ENCODE results near the gene DEFB123. TPM values are rescaled to one million over a fixed set of nuclear protein-coding genes. Genes with fewer than 3 reads are reported as not detected.
"Not testable (repeated sequence)": the region's sequence is repeated elsewhere in the genome, so short reads cannot be mapped to it uniquely, and the experiment has no call there.

DEFB123 gene, protein sequence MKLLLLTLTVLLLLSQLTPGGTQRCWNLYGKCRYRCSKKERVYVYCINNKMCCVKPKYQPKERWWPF
- total RNA-seq (2014; rRNA removed; shearing (Covaris generic)): not detected in 2 replicates

DNA sequence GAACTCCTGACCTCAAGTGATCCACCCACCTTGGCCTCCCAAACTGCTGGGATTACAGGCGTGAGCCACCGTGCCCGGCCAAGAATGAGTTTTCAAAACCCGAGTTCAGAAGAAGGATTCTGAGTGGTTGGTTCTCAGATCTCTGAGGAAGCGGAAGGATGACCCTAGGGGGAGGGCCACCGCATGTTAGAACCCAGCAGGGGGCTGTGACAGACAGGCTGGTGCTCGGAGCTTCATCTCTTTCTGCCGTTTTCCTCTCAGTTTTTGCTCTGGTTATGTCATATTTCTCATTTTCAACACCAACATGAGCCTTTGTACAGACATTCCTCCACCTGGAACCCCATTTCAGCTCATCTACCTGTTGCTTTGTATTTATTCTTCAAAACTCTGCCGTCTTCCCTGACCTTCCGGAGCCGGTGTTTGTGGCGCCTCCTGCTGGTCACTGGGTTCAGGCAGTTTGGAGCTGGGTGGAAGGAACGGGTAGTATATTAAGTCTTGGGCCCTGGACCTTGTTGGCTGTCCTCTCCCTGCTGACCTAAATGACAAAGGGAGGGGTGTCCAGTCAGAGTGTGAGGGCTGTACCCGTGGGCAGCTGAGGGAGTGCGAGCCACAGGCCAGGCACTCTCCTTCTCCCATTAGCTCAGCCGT, at the start of gene DEFB123:
TSS of gene DEFB123 (plus strand) at position 621 of the 648 bp plus-strand sequence. CDS start 67 bp downstream, outside the sequence.
- in situ Hi-C loops (cut with HindIII; ENCODE audit: low sequenced_read_pairs): no loop called here
- no peak for DNase-seq (ENCODE audit: low spot score)

DNA sequence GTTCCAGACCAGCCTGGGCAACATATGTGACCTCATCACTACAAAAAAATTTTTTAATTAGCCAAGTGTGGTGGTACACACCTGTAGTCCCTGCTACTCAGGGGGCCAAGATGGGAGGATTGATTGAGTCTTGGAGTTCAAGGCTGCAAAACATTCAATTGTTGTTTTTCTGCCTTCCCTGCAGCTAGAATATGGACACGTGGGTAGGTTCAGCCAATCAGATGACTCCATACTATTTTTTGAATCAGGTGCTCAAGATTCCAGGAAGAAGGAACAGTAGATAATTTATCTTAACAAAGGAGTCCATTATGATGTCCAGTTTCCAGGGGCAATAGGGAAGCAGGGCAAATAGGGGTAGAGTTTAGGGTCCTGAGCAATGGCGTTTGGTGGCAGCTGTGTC, 47.6 kb upstream of the DEFB123 start:
- in situ Hi-C loops (cut with HindIII; ENCODE audit: low sequenced_read_pairs): no loop called here

DNA sequence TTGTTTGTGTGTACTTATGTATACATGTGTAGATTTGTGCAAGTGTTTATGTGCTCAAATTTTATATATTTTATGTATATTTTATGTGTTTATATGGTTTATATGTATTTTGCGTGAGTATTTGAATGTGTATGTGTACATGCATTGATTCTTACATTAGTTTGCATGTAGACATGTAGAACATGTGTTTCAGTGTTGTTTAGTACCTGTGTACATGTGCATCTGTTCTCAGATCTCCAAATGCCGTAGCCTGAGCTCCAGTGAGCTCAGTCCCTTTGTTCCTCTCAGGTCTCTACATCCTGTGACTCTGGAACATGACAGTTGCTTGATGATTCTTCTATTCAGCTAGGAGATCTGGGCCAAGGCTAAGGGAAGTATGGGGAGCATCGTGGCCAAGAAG, 45.5 kb upstream of the DEFB123 start:
- in situ Hi-C loops (cut with HindIII; ENCODE audit: low sequenced_read_pairs): no loop called here
- no peak for DNase-seq (ENCODE audit: low spot score)

More for the DNA sequence above, 47.6 kb upstream of the DEFB123 start:
- DNase-seq (ENCODE audit: low spot score): no peak

DNA sequence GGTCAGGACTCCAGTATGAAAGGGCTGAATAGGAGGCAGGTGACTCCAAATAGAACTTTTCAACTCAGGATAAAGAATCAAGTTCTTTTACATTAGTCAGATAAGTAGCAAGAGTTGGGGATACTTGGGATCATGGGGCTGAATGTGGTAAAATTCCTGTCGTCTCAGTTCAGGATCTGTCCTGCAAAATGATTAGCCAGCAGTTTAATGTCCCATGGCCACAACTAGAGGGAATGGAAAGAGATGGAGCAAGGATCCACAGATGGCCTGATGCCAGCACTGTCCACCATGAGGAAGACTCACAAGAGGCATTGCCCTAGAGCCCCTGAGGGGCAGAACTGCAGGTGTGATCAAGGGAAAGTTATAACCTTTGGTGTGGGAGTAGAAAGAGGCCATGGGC, 36.5 kb upstream of the DEFB123 start:
- DNase-seq (ENCODE audit: low spot score): no peak
- in situ Hi-C loops (cut with HindIII; ENCODE audit: low sequenced_read_pairs): no loop called here

DNA sequence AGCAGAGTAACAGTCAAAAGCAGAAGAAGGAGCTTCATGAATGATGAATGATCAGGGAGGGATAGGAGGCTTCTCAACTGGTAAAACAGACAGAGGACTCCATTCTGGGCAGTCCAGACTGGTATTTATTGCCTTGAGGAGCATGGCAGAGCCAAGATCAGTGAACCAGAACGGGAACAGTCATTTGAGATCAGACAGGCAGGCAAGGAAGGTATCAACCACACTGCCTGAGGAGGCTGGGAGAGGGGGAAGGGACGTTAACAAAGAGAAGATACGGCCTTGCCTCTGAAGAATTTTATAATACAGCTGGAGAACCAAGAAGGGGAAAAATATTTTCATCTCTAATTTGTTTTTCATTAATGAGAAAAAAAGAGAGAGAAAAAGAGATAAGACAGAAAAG, 34.3 kb upstream of the DEFB123 start, which contains the start of gene DEFB121:
TSS of gene DEFB121 (minus strand) at position 101 of the 400 bp plus-strand sequence. CDS start at position 38, 63 bp downstream.
- DNase-seq (ENCODE audit: low spot score): no peak
- in situ Hi-C loops (cut with HindIII; ENCODE audit: low sequenced_read_pairs): no loop called here

DNA sequence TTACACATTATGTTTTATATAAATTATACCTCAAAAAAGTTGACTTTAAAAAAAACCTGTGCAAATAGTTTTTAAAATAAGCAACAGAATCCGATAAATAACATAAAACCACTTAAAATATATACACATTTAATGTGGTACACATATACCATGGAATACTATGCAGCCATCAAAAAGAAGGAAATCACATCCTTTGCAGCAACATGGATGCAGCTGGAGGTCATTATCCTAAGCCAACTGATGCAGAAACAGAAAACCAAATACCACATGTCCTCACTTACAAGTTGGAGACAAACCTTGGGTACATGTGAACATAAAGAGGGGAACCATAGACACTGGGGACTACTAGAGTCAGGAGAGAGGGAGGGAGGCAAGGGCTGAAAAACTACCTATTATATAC, 30.4 kb upstream of the DEFB123 start:
- DNase-seq (ENCODE audit: low spot score): no peak
- in situ Hi-C loops (cut with HindIII; ENCODE audit: low sequenced_read_pairs): no loop called here

DNA sequence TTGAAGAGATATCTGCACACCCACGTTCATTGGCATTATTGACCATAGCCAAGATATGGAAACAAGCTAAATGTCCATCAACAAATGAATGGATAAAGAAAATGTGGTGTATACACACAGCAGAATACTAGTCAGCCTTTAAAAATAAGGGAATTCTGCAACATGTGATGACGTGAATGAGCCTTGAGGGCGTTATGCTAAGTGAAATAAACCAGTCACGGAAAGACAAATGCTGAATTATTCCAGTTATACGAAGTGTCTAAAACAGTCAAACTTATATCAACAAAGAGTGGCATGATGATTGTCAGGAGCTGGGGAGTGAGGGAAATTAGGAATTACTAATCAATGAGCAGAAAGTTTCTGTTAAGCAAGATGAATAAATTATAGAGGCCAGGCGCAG, 26.1 kb upstream of the DEFB123 start:
- DNase-seq (ENCODE audit: low spot score): no peak
- in situ Hi-C loops (cut with HindIII; ENCODE audit: low sequenced_read_pairs): no loop called here

DNA sequence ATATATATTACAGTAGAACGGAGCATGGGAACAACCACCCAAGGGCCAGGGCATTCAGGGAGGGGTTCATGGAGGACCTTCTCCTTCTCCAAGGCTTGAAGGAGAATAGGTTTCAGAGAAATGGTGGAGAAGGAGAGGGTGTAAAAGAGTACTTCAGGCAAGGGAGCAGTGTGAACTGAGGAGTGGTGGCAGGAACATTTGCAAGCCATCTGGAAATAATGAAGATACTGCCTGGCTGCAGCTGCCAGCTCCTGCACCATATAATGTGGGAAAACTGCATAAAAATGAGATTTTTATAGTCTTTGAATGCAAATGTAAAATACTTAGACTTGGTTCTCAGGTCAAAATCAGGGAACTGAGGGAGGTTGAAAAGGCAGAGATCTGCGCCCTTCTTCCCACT, 24.8 kb upstream of the DEFB123 start:
- no peak for DNase-seq (ENCODE audit: low spot score)
- in situ Hi-C loops (cut with HindIII; ENCODE audit: low sequenced_read_pairs): no loop called here

DNA sequence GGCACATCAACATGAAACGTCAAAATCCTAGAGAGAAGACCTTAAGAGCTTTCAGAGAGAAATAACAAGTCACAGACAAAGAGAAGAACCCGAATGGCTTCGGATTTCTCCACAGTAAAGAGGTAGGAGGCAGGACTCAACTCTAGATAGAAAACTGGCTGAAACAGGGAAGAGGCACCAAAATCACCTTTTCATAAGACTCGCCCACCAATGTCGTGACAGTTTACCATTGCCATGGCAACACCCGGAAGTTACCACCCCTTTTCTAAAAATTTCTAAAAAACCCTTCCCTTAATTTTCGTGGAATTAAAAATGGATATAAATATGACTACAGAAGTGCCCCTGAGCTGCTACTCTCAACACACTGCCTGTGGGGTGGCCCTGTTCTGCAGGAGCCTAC, 22.1 kb upstream of the DEFB123 start:
- in situ Hi-C loops (cut with HindIII; ENCODE audit: low sequenced_read_pairs): no loop called here

DNA sequence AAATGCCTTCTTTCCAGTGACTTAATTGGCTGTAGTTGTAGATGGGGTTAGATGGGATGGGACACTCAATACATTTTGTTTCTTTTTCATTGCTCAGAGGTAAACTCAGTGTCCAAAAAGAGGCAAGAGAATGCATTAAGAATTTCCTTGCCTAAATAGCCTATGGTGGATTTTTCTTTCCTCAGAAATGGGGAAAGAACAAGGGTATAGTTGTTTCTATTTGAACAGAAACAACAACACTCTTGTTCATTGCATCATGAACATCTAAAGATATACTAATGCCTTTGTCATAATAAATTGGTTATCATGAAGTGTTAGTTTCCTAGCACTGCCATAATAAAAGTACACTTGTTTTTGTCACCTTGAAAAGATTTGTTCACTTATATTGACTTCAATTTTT, 14.6 kb upstream of the DEFB123 start:
- no peak for DNase-seq (ENCODE audit: low spot score)
- in situ Hi-C loops (cut with HindIII; ENCODE audit: low sequenced_read_pairs): no loop called here

More for the DNA sequence above, 22.1 kb upstream of the DEFB123 start:
- no peak for DNase-seq (ENCODE audit: low spot score)

DNA sequence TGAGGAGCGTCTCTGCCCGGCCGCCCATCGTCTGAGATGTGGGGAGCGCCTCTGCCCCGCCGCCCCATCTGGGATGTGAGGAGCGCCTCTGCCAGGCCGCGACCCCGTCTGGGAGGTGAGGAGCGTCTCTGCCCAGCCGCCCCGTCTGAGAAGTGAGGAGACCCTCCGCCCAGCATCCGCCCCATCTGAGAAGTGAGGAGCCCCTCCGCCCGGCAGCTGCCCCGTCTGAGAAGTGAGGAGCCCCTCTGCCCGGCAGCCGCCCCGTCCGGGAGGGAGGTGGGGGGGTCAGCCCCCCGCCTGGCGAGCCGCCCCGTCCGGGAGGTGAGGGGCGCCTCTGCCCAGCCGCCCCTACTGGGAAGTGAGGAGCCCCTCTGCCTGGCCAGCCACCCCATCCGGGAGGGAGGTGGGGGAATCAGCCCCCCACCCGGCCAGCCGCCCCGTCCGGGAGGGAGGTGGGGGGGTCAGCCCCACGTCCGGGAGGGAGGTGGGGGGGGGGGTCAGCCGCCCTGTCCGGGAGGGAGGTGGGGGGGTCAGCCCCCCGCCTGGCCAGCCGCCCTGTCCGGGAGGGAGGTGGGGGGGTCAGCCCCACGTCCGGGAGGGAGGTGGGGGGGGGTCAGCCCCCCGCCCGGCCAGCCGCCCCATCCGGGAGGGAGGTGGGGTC, 13.4 kb upstream of the DEFB123 start:
- DNase-seq (ENCODE audit: low spot score); in situ Hi-C loops (cut with HindIII; ENCODE audit: low sequenced_read_pairs): not testable (repeated sequence)

DNA sequence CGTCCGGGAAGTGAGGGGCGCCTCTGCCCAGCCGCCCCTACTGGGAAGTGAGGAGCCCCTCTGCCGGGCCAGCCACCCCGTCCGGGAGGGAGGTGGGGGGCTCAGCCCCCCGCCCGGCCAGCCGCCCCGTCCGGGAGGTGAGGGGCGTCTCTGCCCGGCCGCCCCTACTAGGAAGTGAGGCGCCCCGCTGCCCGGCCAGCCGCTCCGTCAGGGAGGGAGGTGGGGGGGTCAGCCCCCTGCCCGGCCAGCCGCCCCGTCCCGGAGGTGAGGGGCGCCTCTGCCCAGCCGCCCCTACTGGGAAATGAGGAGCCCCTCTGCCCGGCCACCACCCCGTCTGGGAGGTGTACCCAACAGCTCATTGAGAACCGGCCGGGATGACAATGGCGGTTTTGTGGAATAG, 12.9 kb upstream of the DEFB123 start:
- in situ Hi-C loops (cut with HindIII; ENCODE audit: low sequenced_read_pairs); DNase-seq (ENCODE audit: low spot score): not testable (repeated sequence)

DNA sequence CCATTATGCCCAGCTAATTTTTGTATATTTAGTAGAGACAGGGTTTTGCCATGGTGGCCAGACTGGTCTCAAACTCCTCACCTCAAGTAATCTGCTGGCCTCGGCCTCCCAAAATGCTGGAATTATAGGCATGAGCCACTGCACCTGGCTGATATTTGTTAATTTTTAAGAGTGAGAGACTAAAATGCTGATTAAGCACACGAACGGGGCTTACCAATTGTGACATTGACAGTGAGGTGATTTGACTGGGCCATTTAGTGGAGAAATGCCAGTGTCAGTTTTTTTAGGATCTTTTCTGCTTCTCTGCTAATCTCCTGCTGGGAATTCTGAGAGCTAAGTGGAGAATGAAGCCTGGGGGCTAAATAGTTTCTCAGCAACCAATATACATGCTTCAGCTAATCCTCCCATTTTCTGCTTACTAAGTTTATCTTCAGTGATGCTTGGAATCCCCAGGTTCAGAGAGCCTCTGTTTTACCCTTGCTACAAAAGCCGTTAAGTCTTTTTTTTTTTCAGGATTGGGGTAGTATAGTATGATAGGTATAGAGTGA, 9.8 kb upstream of the DEFB123 start:
- DNase-seq (ENCODE audit: low spot score): no peak
- in situ Hi-C loops (cut with HindIII; ENCODE audit: low sequenced_read_pairs): no loop called here

DNA sequence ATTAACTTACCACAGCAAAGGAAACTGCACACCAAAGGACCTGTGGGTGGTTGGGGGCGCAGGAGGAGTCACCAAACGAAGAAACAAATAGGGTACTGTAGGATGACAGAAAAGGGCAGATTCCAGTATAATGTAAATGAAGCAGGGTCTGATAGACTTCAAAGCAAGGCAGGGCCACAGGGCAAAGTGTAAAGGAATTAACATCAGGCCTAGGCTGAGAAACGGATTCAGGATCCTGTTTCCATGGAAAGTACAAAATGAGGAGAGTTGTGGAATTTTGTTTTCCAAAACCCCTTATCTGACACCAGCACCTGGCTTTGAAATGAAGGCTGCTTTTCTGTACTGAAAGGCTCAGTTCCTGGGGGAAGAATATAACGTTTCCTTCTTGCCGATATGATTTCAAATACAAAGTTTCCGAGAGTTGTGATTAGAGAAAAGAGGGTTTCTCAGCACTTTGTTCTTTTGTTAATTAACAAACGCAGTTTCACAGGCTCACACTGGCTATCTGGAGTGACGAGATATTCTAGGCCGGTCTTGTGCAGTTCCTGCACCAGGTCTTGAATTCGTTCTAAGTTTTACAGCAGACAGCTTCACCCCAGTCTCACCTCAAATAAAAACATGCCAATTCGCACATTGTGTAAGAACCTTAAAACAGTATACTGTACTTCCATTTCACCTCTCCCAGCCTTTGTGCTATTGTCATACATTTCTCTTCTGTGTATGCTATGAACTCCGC, 5.8 kb downstream of the DEFB123 start:
- in situ Hi-C loops (cut with HindIII; ENCODE audit: low sequenced_read_pairs): loop anchor here (5.0 kb wide), 1 partner anchor 51 kb away; no protein-coding TSS in a partner anchor
- no peak for DNase-seq (ENCODE audit: low spot score)

DNA sequence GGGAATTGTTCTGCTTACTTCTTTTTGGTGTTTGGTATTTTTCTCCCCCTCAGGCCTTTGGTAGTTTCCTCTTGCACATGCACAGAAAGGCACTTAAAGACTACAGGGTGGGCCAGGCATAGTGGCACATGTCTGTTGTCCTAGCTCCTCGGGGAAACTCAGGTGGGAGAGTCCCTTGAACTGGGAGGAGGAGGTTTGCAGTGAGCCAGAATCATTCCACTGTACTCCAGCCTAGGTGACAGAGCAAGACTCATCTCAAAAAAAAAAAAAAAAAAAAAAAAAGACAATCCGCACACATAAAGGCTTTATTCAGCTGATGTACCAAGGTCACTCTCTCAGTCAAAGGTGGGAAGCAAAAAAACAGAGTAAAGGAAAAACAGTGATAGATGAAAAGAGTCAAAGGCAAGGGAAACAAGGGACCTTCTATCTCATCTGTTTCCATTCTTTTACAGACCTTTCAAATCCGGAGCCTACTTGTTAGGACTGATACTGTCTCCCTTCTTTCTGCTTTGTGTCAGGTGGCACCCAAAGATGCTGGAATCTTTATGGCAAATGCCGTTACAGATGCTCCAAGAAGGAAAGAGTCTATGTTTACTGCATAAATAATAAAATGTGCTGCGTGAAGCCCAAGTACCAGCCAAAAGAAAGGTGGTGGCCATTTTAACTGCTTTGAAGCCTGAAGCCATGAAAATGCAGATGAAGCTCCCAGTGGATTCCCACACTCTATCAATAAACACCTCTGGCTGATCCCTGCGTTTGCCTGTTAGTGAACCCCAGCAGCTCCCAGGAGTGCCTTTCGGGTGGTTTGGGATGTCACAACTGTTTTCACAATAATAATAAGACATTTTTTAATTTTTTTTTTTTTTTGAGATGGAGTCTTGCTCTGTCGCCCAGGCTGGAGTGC, 9.3 kb downstream of the DEFB123 start:
- in situ Hi-C loops (cut with HindIII; ENCODE audit: low sequenced_read_pairs): loop anchor here (5.0 kb wide), 1 partner anchor 48 kb away; no protein-coding TSS in a partner anchor
- no peak for DNase-seq (ENCODE audit: low spot score)

DNA sequence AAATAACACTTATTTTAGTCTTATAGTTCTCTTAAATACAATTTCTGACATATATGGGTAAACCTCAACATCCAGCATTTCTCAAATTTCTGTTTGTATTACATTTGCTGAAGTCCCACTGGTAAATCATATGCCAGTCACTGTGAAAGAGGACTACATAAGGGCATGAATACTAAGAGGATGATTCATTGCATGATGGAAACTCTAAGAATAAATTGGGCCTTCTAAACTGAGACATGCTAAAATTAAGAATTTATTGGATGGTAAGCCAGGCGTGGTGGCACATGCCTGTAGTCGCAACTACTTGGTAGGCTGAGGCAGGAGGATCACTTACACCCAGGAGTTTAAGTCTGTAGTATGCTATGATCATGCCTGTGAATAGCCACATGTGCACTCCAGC, 12.1 kb downstream of the DEFB123 start:
- no peak for DNase-seq (ENCODE audit: low spot score)
- in situ Hi-C loops (cut with HindIII; ENCODE audit: low sequenced_read_pairs): no loop called here

DNA sequence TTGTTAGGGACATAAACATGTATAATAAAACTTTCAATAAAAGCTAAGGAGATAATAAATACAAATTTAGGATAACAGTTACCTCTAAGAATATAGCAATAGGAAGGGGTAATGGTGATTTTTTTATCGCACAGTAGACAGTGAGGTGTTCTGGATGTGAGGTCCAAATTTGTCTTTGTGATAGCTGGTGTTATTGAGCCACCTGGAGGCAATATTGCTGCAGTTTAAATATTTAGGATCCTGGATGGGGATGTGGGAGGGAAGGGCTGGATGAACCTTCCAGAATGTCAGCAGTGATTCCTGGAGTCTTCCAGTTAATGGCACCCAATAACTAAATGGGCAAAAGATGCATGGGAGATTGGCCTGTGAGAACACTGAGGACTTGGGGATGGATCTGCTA, 13.9 kb downstream of the DEFB123 start:
- DNase-seq (ENCODE audit: low spot score): no peak
- in situ Hi-C loops (cut with HindIII; ENCODE audit: low sequenced_read_pairs): no loop called here

DNA sequence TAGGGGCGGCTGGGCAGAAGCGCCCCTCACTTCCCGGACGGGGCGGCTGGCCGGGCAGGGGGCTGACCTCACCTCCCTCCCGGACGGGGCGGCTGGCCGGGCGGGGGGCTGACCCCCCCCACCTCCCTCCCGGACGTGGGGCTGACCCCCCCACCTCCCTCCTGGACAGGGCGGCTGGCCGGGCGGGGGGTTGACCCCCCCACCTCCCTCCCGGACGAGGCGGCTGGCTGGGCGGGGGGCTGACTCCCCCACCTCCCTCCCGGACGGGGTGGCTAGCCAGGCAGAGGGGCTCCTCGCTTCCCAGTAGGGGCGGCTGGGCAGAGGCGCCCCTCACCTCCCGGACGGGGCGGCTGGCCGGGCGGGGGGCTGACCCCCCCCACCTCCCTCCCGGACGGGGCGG, 30.5 kb downstream of the DEFB123 start:
- in situ Hi-C loops (cut with HindIII; ENCODE audit: low sequenced_read_pairs): not testable (repeated sequence)

More for the DNA sequence above, 30.5 kb downstream of the DEFB123 start:
- DNase-seq (ENCODE audit: low spot score): not testable (repeated sequence)

Data from G401 (cell line).